Stimulated activated CD4-positive, alpha-beta T cell treated with anti-CD3 and anti-CD28 coated beads, Interleukin-1b, Interleukin-23, amount 100 ng/mL, for 24 hours (primary cell): ENCODE measurements around the gene LYRM2.

Experiments
- DNase-seq, 4 experiments: peaks; one replicate each; pipeline ENCODE4 v3.0.0-alpha.2; 2020; ENCODE audit warnings: low read depth in 4 of 4, low spot score in 1 of 4

The LYRM2 gene, protein sequence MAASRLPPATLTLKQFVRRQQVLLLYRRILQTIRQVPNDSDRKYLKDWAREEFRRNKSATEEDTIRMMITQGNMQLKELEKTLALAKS

DNA sequence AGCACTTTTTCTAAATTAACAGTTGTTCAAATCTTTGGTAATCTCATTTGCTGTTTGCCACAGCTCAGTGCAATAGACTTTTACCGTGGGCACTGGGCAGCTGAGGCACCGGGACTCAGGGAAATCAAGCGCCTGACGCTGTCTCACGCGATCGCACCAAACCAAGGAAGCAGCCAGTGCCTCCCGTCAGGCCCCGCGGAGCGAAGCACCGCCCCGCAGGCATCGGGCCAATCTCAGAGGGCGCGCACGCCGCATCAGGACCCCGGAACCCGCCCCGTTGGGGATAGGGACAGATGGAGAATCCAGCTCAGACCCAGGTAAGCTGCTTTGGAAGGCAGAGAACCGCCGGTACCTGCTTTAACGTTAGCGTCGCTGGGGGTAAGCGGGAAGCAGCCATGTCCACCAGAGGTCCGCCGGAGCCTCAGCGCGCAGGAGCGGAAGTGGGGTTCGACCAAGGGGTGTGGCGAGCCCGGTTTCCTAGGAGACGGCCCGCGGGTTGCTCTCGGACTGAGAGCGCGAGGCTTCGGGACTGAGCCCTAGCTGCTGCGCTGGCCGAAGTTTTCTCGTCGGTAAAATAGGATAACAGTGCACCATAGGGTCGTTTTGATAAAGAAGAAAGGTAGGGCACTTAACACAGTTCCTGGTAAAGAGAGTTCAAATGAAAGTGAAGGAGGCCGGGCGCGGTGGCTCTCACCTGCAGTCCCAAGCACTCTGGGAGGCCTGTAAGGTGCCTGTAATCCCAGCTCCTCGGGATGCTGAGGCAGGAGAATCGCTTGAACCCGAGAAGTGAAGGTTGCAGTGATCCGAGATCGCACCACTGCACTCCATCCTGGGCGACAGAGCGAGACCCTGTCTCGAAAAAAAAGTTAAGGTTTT is at the start of gene LYRM2:
LYRM2 (minus strand) TSS at position 428 of the 876 bp plus-strand sequence; CDS start at position 397, 31 bp downstream.
- peak; percentile 82 to 90 (median 84) for DNase-seq

DNA sequence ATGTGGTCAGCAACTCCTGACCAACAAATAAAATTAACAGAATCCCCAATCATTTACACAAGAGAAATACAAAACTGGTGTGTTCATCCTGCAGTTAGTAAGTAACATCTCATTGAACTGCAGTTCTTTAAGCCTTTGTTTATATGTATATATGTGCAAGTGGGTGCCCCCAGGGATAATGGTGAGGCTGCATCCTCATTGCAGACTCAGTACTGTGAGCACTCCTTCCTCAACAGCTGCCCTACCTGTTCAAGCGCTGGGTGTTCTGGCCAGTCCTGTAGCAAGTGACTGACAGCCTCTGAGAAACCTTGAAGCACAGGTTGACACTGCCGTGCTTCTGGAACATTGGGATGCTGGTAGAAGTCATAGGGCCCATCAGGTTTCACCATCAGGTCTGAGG is 49.8 kb upstream of the LYRM2 start:
- DNase-seq, result no peak

DNA sequence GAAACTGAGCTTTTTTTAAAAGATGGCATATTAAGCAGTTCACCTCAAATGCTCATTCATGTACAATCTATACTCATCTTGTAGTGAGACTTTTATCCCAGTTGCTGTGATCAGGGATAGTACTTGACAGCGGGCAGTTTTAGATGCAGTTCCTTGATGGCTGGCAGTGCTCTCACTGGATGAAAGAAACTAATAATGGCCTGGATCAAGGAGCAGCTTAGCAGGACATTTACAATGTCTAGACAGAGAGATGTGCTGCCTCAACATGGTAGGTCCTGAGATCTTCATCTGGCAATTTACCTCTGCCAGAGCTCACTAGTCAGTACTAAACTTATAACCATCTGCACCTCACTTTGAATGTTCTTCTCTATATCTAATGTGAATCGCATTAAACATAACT is 46.8 kb upstream of the LYRM2 start:
- DNase-seq, result no peak

DNA sequence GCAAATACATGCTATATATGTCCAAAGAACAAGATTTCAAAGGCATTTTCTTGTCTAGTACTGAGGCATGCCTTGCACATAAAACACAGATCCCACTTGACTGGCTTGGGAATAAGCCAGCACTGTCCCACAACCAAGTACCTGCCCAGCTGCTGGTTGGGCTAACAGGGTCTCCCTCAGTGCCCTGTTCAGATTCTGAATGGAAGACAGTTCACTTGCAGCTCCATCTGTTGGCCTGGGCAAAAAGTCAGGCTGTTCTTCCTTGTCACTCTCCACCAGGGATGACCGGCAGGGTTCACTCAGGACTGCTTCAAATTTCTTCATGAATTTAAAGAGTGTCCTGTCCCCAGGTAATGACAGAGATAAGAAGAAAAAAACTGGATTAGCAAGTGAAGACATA is 44.4 kb upstream of the LYRM2 start:
- no peak for DNase-seq

DNA sequence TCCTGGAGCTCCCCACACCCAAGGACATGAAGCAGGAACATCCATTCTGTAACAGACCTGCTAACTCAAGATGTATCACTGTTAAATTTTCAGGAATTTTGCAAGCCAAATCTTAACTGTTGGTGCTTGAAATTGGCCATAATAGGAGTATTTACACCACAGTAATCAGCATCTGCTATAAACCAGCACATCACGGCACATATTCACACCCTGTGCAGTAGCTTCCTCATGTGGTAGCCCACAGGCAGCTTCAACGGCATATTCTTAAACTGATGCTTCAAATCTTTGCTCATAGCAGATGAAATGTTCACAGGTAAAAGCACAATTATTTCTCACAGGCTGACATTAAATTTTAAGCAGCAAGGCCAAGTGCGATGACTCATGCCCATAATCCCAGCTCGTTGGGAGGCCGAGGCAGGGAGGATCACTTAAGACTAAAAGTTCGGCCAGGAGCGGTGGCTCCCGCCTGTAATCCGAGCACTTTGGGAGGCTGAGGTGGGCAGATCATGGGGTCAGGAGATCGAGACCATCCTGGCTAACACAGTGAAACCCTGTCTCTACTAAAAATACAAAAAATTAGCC is 43.5 kb upstream of the LYRM2 start:
- DNase-seq, result no peak

DNA sequence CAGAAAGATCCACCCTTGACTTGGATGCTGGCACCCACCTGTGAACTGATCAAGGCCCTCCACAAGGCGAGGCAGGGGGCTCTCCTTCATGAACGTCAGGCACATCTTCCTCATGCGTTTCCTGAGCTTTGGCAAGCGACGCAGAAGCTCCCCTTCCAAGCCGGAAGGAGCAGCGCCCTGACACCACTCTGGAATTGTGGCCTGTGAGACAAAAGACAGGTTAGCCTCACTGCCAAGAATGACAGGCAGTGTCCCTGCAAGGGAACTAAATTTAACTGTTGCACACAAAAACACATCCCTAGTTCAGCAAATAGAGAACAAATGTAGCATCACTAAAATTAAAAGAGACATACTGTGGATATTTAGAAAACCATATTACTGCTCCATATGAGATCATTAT is 42.0 kb upstream of the LYRM2 start:
- no peak for DNase-seq

DNA sequence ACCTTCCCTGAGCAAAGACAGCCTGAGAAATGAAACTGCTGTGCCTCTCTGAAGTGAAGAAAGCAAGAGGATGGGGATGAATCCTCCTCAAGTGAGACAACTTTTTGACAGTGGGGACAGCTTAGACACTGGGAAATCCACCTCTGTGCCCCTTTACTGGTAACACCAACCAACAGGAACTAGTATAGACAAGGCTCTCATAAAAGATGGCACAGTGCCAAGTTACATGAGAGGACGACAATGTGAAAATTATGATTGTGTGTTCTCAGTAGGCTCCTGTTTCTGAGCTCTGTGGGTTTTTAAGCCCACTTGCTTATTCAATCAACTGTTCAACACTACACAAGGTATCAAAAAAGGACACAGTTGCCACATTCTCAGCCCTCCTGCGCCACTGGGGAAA is 41.6 kb upstream of the LYRM2 start:
- no peak for DNase-seq

DNA sequence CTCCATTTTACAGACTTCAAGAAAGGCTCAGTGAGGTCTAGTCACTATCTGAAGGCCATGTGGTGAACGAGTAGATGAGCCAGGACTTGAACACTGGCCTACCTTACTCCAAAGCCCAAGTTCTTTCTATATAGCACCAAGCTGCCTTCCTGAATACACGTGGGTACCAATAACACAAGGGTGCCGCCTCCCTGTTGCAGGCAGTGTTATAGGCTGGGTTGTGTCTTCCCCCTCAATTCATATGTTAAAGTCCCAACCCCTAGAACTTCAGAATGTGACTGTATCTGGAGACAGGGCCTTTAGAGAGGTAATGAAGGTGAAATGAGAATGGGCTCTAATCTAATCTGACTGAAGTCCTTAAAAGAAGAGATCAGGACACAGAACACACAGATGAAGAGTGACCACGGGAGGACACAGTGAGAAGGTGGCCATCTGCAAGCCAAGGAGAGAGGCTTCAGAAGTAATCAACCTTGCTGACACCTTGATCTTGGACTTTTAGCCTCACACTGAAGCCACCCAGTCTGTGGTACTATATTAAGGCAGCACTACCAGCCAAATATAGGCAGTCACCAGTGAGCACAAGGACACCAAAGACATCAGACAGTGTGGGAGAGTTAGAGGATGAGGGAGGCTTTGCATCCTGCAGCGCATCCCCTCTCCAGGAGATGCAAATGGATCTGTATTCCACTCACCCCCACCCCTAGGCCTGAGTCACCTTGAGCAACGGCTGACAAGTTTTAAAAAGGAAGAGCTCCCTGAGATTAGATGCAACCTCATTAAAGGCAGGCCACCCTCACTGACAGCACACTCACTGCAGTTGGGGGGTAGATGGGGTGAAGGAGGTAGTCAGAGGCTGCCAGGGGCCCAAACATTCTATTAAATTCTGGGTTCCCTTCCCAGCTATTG is 40.9 kb upstream of the LYRM2 start:
- DNase-seq, result no peak

DNA sequence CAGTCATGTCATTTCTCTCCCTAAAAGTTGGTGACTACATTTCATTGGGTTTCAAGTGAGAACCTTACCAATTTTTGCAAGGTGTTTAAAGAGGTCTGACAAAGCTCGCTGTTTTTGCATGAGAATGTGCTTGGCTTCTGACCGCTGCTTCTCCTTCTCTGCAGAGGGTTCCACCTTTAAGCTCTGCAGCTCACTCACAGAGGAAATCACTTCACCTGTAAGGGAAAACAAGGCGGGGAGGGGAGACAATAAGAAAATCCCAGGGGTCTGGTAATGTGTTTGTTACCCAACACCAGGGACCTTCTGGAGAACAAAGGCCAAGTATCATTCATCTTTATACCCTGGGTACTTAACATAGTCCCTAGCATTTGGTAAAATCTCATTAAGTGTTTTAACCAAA is 40.0 kb upstream of the LYRM2 start:
- DNase-seq, result no peak

DNA sequence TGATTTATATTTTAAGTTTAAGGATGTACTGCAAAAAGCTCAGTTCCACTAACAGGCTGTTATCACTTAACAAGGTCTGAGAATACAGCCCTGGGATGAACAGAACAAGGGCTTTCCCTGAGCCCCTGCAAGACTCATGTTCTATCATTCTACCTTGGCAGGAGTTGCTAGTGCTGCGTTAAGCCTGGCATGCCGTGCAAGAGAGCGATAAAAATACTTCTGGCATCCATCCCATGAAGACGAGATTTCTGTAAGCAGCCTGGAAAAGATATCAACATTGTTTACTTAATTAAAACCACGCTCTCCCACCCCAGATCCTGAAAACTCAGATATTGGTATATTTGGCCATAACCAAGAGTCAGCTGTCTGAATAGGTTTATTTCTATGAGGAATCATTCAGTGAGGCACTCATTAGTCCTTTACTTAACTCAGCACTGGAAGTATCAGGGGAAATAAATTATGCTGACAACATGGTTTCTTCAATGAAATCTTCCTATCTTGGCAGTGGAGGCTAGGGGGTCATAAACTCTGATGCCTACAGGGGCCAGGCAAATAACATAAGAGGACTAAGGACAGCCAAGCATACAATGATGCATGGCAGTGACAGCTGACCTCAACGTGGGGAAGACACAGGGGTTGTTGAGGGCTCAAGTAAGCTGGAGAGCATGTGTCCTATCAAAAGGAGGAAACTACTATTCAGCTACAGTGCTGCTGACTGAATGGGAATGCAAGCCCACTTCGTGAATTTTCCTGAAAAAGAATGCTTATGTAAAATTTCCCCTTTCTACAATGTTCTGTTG is 37.6 kb upstream of the LYRM2 start:
- no peak for DNase-seq

DNA sequence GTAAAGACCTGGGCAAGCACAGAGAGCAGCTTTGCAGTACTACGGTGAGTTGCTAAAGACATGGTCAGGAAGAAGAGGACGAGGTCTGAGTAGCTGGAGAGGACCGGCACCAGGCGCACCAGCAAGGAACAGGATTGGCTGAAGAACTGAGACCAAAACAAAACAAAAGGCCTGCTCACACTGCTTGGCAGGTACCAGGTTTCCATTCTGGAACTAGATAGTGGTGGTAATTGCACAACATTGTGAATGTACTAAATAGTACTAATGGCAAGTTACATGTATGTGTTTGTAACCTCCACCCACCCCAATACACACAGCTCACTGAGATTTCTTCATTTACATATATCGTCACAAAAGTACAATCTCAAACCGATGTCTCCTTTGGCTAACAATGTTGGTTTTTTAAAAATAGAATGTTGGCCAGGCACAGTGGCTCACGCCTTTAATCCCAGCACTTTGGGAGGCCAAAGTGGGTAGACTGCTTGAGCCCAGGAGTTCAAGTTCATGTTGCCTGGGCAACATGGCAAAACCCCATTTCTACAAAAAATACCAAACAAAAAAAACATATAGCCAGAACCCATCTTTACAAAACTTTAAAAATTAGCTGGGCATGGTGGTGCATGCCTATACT is 32.5 kb upstream of the LYRM2 start:
- DNase-seq, result no peak

DNA sequence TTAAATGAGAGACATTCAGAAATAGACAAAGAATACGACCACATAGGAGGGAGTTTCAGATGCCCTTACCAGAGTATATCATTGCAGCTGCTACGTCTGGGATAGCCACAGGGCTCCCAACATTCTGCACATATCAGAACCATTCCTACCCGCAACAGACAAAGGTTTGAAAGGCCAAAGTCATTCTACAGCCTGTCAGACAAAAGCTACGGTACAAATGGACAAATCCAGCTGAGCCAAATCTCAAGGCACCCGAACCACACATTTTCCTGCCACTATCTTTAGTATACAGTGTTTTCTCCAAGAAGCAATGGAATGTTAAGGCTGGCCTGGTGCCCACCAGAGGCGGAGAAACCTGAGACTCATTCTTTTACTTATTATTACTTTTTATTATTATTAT is 30.5 kb upstream of the LYRM2 start:
- DNase-seq, result no peak

DNA sequence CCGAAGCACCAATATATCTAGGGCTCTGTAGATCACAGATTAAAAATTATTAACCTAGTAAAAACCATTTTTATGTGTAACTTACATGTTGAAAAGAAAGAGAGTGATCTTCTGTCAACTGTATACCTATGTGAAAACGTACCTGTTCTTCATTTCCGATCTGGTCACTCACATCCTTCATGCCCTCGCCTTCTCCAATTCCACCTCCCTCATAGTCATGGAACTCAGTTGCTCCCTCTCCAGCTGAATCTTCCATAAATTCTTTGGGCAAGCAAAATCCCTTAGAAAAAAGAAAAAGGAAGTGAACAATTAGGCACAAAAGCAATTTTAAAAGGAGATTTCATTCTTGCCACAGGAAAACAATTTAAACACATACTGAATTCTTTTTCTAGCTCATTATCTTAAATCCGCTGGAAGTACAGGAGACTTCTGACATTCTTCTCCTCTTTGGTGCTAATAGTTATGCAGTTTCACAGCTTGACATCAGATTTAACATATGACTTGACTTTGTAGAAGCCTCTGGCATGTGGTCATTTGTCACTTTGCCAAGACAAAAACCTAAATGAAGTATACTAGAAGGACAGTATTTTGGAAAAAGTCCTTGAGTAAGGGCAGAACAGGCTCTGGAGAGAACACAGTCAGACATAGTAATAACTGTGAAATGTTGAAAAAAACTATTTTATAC is 29.5 kb upstream of the LYRM2 start:
- no peak for DNase-seq

DNA sequence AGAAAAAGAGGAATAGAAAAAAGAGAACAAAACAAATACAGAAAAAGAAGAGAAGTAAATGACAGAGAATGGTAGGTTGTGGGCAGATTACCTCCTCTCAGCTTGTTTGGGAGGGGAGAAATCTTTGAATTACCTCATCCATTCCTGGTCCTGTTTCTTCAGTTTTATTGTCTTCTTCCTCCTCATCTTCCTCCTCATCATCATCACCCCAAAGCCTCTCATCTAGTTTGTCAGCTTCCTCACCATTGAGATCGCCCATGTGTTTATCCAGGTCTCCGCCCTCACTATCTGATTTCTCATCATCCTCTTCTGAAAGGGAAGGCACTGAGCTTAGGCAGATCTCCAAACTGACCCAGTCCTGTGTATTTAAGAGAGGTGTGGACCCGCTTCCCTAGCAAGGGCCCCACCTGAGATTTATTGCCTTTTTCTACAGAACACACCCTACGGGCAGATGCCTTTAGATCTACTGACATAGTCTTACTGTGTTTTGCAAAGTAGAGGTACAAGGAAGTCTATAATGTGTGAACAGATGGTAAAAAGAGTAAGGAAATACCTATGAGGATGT is 24.2 kb upstream of the LYRM2 start:
- DNase-seq, result no peak

DNA sequence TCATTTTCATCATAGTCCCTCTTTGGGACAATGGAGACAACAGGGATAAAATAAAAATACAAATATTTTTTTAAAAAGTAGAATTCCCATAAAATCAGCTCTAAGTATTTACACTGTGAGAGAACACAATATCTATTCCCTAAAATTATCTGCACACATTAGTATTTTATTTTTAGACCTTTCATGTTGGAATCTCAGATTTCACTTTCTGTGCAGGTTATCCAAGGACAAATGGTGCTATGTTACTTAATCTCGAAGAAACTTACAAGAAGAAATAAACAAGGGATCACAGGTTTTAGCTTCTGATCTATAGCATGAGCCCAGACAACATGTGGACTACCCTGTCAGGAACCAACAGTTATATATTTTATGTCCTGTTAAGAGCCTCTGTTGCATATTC is 23.0 kb upstream of the LYRM2 start:
- no peak for DNase-seq

DNA sequence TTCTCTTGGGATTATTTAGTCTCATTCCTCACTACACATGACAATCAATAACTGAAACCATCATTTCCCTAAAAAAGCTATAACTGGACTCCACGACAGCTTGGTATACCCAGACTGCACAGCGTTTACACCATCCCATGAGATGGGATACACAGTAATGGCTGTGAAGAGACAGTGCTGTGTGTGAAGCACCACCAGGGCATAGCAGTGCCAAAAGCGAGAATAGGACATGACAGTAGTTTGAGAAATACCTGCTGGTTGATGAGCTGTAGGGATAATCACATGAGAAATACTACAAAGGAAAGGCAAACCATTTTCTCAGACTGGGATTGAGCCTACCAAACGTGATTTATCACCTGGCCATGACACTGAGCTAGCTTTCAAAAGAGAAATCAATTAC is 22.4 kb upstream of the LYRM2 start:
- DNase-seq, result no peak

DNA sequence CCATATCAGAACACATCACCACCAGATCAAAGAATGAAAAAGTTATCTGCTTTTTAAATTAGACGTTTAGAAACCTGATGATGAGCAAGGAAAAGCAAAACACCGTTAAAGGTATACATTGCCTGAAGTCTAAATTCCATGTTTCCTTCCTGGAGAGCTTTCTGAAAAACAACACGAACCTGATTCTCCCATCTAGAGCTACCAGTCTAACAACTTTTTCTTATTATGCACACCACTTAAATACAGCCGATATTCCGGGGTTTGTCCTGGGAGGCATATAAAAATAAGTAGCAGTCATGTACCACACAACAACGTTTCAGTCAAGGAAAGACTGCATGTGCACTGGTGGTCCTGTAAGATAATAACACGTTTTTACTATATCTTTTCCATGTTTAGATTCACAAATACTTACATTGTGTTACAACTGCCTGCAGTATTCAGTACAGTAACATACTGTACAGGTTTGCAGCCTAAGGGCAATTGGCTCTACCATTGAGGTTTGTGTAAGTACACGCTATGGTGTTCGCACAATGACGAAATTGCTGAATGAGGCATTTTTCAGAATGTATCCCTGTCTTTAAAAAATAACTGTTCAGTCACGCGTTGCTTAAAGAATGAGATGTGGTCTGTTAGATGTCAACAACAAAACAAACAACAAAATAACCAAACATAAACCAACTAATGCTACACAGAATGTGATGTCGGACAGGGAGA is 19.1 kb upstream of the LYRM2 start:
- DNase-seq, result no peak

DNA sequence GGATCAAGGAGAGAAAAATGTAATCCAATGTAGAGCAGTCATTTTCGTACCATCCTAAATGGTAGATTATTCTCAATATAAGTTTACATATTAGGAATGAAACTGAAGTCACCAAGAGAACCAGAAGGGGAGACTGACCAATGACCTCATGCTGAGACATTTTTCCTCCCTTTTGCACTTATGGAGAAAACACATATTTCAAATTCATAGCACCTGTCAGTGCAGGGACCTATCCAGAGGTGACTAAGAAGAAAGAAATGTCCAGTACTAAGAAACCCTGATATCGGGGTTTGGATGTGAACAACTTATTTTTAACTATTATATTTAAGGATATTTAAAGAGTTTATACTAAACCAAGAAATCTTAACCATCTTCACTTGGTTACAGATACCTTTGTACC is 16.6 kb upstream of the LYRM2 start:
- DNase-seq, result no peak

DNA sequence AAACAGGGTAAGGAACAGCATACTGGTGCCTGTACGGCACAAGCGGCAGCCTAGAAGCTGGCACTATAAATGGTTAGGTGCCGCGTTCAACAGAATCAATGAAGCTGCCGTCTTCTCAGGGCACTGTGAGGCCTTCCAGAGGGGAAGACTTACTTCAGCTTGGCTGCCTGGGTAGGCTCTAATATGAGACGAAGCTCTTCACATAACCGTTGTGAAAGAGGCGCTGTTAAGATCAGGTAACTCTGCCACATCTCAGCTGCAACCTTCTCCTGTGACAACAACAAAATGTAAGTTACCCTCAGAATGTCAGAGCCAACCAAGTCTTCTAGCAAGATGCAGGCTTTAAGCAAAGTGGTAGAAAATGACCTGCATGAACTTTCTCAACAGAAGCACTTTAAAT is 12.0 kb upstream of the LYRM2 start:
- DNase-seq, result no peak
